GM18907 (cell line): ENCODE measurements around the gene RPL21.

Experiments
- ATAC-seq: cut with Tn5 transposase; IDR thresholded peaks from one replicate; pipeline ENCODE4 v1.9.1; 2021; ENCODE audit warnings: mild to moderate bottlenecking, moderate library complexity; ENCODE audit not compliant: unreplicated experiment

RPL21 gene

DNA sequence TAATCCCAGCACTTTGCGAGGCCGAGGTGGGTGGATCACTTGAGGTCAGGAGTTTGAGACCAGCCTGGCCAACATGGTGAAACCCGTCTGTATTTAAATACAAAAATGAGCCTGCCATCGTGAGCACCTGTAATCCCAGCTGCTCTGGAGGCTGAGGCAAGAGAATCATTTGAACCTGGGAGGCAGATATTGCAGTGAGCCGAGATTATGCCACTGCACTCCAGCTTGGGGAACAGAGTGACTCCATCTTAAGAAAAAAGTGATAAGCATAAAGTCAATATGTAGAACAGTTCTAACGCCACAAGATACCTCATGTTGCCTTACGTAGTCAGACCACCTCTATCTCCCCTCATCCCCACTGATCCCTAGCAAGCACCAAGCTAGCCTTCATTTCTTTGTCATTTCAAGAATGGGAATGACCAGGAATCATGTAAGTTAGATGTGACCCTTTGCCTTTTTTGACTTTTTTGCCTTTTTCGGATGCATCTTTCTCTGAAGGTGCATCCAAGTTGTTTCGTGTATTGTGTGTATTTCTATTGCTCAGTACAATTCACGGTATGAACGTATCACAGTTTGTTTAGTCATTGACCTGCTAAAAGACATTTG is 6.4 kb downstream of the RPL21 start:
- ATAC-seq, result no peak

DNA sequence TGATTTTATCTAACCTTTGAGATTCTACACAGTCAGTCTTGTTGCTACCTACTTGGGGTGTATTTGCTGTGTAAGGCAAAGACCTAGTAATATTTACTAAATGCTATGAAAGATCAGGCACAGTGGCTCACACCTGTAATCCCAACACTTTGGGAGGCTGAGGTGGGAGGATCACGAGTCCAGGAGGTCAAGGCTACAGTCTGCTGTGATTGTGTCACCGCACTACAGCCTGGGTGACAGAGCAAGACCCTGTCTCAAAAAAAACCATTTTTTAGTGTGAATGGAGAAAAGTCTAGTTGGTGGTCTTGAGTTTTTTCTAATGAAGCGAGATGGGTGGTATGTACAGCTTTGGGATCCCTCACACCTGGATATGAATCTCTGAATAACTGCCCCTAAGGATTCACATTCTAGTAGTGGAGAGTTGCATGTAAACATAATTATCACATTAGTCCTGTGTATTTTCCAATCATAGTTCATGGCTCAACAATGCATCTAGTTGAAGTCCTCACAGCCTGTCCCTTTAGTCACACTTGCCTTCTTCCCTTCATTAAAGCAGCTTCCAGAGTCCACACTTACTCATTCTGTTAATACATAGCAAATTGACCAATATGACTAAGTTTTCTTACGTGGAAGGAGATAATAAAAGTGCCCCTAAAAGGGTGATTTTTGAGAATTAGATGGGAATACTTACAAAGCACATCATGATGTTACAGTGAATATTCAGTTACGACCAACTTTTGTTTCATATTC is 7.5 kb downstream of the RPL21 start:
- no peak for ATAC-seq

DNA sequence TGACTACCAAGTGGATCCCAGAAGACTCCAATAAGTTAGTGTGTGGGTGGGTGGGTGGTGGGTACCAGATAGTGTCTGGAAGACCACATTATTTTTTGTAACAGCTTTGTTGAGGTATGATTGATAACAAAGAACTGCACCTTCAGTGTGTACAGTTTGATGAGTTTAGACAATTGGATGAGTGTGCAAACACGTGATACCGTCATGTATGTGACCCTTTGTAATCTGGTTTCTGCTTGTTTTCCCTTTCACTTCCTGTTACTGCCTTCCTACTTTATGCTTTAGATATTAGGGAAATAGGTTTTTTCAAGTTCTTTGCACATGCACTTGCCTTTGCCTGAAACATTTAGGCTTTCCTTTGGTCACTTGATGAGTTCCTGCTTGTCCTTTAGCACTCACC is 8.5 kb downstream of the RPL21 start:
- ATAC-seq, result peak; percentile 44

DNA sequence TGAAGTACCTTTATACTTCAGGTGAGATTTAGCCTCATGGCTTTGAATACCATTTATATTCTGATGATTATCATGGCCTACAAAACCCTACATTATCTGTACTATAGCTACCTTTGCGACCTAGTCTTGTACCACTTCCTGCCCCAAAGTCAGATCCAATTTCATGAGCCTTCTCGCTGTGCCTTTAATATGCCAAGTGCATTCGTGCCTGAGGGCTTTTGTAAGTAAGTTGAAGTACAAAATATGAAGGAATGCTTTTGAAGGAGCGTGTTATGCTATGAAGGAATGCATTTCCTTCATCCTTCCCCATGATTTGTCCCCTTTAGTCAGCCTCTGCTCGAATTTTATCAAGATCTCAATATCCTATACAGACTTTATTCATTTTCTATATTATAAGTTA is 10.0 kb downstream of the RPL21 start:
- ATAC-seq, result no peak

DNA sequence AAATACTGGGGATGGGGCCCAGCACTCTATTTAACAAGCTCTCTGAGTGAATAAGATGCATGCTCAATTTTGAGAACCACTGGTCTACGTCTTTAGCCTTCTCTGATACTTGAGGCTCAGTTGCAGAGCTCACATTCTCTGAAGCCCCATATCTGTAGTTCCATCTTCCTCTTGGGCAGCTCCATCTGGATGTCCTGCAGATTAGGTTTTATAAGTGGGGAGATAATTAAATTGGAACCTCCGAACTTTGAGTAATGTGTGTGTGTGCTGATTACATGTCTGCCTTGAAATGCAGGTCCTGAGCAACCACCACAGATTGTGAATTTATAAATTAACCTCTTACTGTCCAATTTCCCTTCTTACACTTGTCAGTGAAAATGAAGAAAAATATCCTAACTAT is 12.1 kb downstream of the RPL21 start:
- no peak for ATAC-seq

GRCh38 chr13:27264181-27264580 is 12.8 kb downstream of the RPL21 start:
- no peak for ATAC-seq

DNA sequence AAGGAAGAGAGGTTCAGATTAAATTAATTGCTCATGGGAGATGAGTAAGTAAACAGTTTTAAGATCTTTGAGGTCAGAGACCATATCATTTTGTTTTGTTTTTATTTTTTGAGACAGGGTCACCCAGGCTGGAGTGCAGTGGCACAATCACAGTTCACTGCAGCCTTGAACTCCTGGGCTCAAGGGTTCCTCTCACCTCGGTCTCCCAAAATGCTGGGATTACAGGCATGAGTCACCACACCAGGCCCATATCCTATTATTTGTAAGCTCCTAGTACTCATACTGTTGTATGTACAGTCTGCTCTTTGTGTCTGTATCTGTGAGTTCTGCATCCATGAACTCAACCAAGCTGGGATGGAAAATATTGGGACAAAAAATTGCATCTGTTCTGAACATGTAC is 13.3 kb downstream of the RPL21 start:
- no peak for ATAC-seq

GRCh38 chr13:27266917-27267316 is 15.6 kb downstream of the RPL21 start:
- no peak for ATAC-seq

DNA sequence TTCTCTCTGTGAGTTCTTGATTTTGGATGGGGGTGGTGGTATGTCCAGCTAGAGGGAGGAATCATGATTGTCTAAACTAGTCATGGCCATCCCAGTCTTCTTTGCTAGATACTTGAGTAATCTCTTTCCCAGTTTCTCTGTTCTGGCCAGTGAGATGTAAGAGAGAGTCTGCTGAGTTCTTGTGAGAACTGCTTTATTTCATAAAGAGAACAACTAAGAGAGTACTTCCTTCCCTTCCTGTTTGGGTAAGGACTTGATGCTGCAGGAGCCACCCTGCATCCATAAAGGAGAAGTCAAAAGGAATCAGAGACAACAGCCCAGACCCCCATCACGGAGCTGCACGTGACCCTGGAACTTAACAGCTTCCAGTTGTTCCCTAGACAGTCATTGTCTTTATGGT is 16.2 kb downstream of the RPL21 start:
- ATAC-seq, result no peak

DNA sequence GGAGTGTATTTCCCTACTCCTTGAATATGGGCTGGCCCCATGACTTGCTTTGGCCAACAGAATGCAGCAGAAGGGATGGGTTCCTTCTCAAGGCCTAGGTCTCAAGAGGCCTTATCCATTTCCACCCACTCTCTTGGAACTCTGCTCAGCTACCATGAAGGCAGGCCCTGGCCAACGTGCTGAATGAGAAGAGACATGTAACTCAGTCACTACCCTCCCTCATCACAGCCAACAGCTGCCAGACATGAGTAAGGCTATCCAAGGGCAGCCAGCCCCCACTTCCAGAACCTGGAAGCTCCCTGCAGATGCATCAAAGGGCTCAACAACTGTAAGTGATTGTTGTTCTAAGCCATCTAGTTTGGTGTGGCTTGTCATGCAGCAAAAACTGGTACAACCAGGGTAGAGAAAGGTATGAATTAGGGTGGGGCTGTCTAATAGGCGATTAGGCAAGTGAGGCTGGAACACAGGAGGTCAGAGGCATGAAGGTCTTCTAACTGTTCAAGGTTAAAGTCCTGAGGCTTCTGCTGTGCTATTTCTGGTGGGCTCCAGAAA is 17.8 kb downstream of the RPL21 start:
- no peak for ATAC-seq

DNA sequence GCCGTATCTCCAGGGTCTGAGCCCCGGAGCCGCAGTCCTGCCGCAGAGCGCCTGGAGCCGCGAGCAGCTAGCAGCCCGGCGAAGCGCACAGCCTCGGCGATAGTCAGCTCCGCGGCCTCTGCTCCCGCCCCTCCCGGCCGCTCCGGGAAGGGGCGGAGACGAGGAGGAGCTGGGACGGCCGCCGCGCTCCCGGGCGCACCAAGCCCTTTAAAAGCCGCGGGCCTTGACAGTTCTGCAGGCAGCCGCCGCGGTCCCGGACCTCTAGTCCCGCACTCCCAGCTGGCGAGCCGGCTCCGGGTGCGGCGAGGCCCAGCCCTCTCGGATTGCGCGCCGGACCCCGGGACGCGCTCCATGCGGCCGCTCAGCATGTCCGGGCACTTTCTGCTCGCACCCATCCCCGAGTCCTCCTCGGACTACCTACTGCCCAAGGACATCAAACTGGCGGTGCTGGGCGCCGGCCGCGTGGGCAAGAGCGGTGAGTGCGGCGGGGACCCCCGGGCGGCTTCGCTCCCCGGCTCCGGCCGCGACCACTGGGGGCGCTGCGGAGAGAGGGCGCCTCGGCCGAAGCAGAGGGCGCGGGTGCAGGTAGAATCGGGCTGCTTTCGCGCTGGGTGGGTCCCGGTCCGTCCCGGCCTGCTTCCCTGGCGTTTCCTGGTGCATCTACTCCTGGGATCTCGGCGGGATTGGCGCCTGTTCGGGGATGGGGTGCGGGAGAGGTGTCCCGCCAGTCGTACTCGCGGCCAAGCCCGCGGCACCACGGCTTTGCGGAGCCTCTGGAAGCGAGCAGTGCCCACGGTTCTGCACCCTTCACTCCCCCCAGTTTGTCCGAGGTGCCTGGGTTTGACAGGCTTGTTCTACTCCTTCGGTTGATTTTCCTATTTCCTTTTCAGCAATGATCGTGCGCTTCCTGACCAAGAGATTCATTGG is 19.5 kb downstream of the RPL21 start, which contains the start of gene RASL11A:
RASL11A (plus strand) TSS at position 237 of the 927 bp plus-strand sequence; CDS start at position 352, 115 bp downstream.
- ATAC-seq, result peak; percentile 92

DNA sequence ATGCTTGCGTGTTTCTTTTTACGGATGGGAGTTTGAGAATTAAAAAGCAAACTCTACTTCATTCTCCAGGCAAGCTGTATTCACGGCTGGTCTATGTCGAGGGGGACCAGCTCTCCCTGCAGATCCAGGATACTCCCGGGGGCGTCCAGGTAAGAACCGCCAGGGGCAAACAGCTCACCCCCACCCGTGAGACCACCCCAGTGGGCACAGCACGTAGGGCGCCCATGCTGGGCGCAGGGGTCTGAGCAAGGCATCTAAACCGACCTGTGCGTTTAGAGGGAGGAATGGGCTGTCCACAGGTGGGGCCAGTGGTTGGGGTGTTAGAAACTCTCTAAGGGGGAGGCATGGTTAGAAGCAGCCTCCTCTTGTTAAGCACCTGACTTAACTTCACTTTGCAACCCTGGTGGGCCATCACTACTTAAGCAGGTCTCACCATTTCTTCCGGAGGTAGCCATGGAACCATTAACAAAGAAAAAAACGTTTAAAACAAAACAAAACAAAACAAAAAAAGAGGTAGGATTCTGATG is 20.3 kb downstream of the RPL21 start:
- no peak for ATAC-seq

GRCh38 chr13:27273658-27274425 is 22.5 kb downstream of the RPL21 start:
- no peak for ATAC-seq

GRCh38 chr13:27274631-27275030 is 23.3 kb downstream of the RPL21 start:
- no peak for ATAC-seq

- ATAC-seq, result no peak
These were observed 24.8 kb downstream of the RPL21 start for GRCh38 chr13:27276188-27276587.

GRCh38 chr13:27279506-27279905 is 28.1 kb downstream of the RPL21 start:
- ATAC-seq, result no peak

GRCh38 chr13:27280009-27280656 is 28.8 kb downstream of the RPL21 start:
- ATAC-seq, result no peak

- no peak for ATAC-seq
These were observed 29.5 kb downstream of the RPL21 start for GRCh38 chr13:27280841-27281240.

DNA sequence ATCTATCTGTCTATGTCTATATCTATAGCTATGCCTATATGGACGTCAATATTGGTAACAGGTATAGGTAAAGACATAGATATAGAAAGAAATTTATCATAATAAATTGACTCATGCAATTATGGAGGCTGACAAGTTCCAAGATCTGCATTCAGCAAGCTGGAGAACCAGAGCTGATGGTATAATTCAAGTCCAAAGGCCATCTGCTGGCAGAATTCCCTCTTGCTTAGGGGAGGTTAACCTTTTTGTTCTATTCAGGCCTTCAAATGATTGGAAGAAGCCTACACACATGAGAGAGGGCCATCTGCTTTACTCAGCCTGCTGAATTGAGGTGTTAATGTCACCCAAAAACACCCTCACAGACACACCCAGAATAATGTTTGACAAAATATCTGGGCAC is 30.1 kb downstream of the RPL21 start:
- no peak for ATAC-seq
